ENCODE data around the gene PROSER3.
"Not testable (repeated sequence)": the region's sequence is repeated elsewhere in the genome, so short reads cannot be mapped to it uniquely, and the experiment has no call there.

DNA sequence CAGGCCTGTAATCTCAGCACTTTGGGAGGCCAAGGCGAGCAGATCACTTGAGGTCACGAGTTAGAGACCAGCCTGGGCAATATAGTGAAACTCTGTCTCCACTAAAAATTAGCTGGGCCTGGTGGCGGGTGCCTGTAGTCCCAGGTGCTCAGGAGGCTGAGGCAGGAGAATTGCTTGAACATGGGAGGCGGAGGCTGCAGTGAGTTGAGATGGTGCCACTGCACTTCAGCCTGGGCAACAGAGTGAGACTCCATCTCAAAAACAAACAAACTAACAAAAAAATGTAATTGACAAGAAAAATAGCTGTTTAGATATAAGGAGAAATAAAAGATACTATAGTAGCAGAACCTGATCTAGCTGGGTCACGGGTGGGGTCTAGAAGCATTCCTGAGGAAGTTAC is 14.4 kb downstream of the PROSER3 start:
- TF ChIP-seq CTCF, POLR2A (IDR thresholded peaks at IDR 0.05): not testable (repeated sequence)

Data from uterus (tissue), 2 donors.